CD14-positive monocyte (primary cell): ENCODE measurements around the gene CCDC174. TPM values are rescaled to one million over a fixed set of nuclear protein-coding genes. Genes with fewer than 3 reads are reported as not detected.

ENCODE experiments used
- DNase-seq, 3 donors: peaks; one replicate each; pipeline ENCODE4 v3.0.0-alpha.2; 2011 to 2022
- H2AFZ ChIP-seq: 2 replicates; pipeline ENCODE4 v1.6.0; 2012; ENCODE audit warnings: mild to moderate bottlenecking, low read depth, low read length, inconsistent platforms; ENCODE audit not compliant: insufficient read depth, poor library complexity, severe bottlenecking
- H3K27ac ChIP-seq, 2 donors: 1 replicate in 1 of 2; 2 replicates in 1 of 2; pipeline ENCODE4 v1.5.1; 2012 to 2013; ENCODE audit warnings: low read length in 2 of 2, control low read depth in 1 of 2, inconsistent platforms in 1 of 2, low read depth in 1 of 2, mild to moderate bottlenecking in 1 of 2
- H3K27me3 ChIP-seq, 2 donors: one replicate each; pipeline versions ENCODE4 v1.6.0 to v1.6.1; 2011 to 2013; ENCODE audit warnings: low read length in 2 of 2; ENCODE audit not compliant: control insufficient read depth in 2 of 2, insufficient read depth in 2 of 2
- H3K36me3 ChIP-seq, 2 donors: replicated peaks in 1 of 2; 1 replicate in 1 of 2; 2 replicates in 1 of 2; pipeline versions ENCODE4 v1.5.1 to v1.6.1; 2012 to 2013; ENCODE audit warnings: low read length in 2 of 2, control low read depth in 1 of 2, inconsistent platforms in 1 of 2, mild to moderate bottlenecking in 1 of 2; ENCODE audit not compliant: insufficient read depth in 2 of 2, control insufficient read depth in 1 of 2
- H3K4me1 ChIP-seq, 2 donors: 1 replicate in 1 of 2; 2 replicates in 1 of 2; pipeline versions ENCODE4 v1.5.1 to v1.6.1; 2012 to 2013; ENCODE audit warnings: low read length in 2 of 2, control low read depth in 1 of 2, inconsistent platforms in 1 of 2, mild to moderate bottlenecking in 1 of 2, moderate library complexity in 1 of 2; ENCODE audit not compliant: insufficient read depth in 2 of 2, control insufficient read depth in 1 of 2
- H3K4me2 ChIP-seq: replicated peaks from 2 replicates; pipeline ENCODE3; 2012; ENCODE audit warnings: low read length, moderate library complexity, mild to moderate bottlenecking; ENCODE audit not compliant: poor library complexity, severe bottlenecking; ENCODE audit errors: extremely low read depth
- H3K4me3 ChIP-seq, 3 experiments: fragments of 200-600 bp in 1 of 3; sonication (generic) in 1 of 3; replicated peaks in 1 of 3; 1 replicate in 2 of 3; 2 replicates in 1 of 3; pipeline ENCODE4 v1.5.1; 2011 to 2013; ENCODE audit warnings: low read length in 3 of 3, mild to moderate bottlenecking in 3 of 3, control low read depth in 2 of 3, low read depth in 2 of 3, inconsistent platforms in 1 of 3, moderate library complexity in 1 of 3
- H3K79me2 ChIP-seq: 2 replicates; pipeline ENCODE4 v1.6.0; 2012; ENCODE audit warnings: mild to moderate bottlenecking, control low read depth, inconsistent platforms, low read length, moderate library complexity; ENCODE audit not compliant: insufficient read depth
- H3K9ac ChIP-seq: 2 replicates; pipeline ENCODE4 v1.6.0; 2017; ENCODE audit warnings: low read length, mild to moderate bottlenecking; ENCODE audit not compliant: insufficient read depth, poor library complexity, severe bottlenecking
- H3K9me3 ChIP-seq, 2 donors: replicated peaks in 1 of 2; 1 replicate in 1 of 2; 2 replicates in 1 of 2; pipeline versions ENCODE4 v1.5.1 to v1.6.1; 2012 to 2013; ENCODE audit warnings: low read length in 2 of 2, control low read depth in 1 of 2; ENCODE audit not compliant: control insufficient read depth in 1 of 2, insufficient read depth in 1 of 2
- H4K20me1 ChIP-seq: 2 replicates; pipeline ENCODE4 v1.6.0; 2012; ENCODE audit warnings: mild to moderate bottlenecking, low read length, control low read depth, moderate library complexity; ENCODE audit not compliant: insufficient read depth
- H3K27ac Mint-ChIP-seq, 7 donors: one replicate each; pipeline ENCODE4 v1.8.0; 2020; ENCODE audit warnings: mild to moderate bottlenecking in 7 of 7, mixed read lengths in 7 of 7, moderate library complexity in 6 of 7, inconsistent platforms in 2 of 7
- H3K27me3 Mint-ChIP-seq, 3 donors: one replicate each; pipeline ENCODE4 v1.8.0; 2021 to 2022; ENCODE audit warnings: low read depth in 3 of 3, mild to moderate bottlenecking in 3 of 3, mixed read lengths in 3 of 3, moderate library complexity in 3 of 3, inconsistent platforms in 1 of 3
- H3K36me3 Mint-ChIP-seq, 2 donors: one replicate each; pipeline ENCODE4 v1.8.0; 2020; ENCODE audit warnings: mixed read lengths in 2 of 2, inconsistent platforms in 1 of 2, mild to moderate bottlenecking in 1 of 2
- H3K4me1 Mint-ChIP-seq: one replicate; pipeline ENCODE4 v1.8.0; 2020; ENCODE audit warnings: mild to moderate bottlenecking, mixed read lengths
- H3K4me3 Mint-ChIP-seq, 2 donors: one replicate each; pipeline ENCODE4 v1.8.0; 2020; ENCODE audit warnings: mild to moderate bottlenecking in 2 of 2, mixed read lengths in 2 of 2, moderate library complexity in 1 of 2
- H3K9me3 Mint-ChIP-seq, 7 donors: one replicate each; pipeline ENCODE4 v1.8.0; 2020 to 2022; ENCODE audit warnings: mixed read lengths in 7 of 7, mild to moderate bottlenecking in 6 of 7, moderate library complexity in 6 of 7, inconsistent platforms in 2 of 7
- CTCF ChIP-seq: fragments of 200-600 bp; IDR thresholded peaks from one replicate; pipeline ENCODE4 v1.8.0; 2022; ENCODE audit warnings: antibody characterized with exemption, mild to moderate bottlenecking
- WGBS: methylation state at CpG from one replicate; pipeline ENCODE4 v1.1.5; 2013; ENCODE audit warnings: missing lambda C conversion rate; ENCODE audit not compliant: insufficient coverage; 5-methylcytosine and 5-hydroxymethylcytosine counted together
- intact Hi-C, 2 donors: fragments of 100-400 bp; cut with micrococcal nuclease; formaldehyde crosslinking; loops; one replicate each; pipeline versions ENCODE4 v1.15.0 to v1.15.1; 2023
- polyA plus RNA-seq, 3 donors: library from polyadenylated mRNA; depleted of rRNA in 1 of 3; unstranded in 2 of 3; stranded (reverse) in 1 of 3; fragments of 300-500 nt in 2 of 3; fragments of >200 nt in 1 of 3; fragmentation: Illumina TruSeq in 2 of 3; gene quantifications; 1 replicate in 2 of 3; 2 replicates in 1 of 3; pipeline ENCODE4 v1.2.3, GENCODE V29; 2012 to 2021

CCDC174 gene
- polyA plus RNA-seq, 3 donors, result 6.2 to 7.9 (median 7.4) TPM

DNA sequence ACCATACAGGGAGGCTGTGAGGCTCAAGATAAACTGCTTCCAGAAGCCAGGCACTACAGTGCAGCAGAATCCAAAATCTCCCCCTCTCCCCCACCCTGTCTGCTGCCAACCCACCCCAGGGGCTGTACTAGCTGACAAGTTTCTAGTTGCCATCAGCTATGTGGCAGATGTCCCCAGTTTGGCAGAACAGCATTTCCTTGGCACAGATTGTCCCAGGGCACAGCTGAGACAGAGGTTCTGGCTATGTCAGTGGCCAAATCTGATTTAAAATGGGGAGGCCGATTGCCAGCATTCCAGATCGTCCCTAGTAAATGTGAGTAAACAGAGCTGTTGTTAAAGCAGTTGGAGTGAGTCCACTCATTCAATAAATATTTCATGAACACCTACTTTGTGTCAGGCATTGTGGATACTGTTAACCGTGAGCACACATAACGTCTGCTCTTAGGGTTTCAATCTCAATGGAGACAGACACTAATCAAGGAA is 28.0 kb upstream of the CCDC174 start:
- no peaks in the 10 kb centered on the region for H3K36me3 ChIP-seq
- no peaks in the 10 kb centered on the region for H3K36me3 Mint-ChIP-seq
- TF ChIP-seq CTCF, result no peak
- H3K4me2 ChIP-seq, result no peak overlapping the region
- no peaks in the 10 kb centered on the region for H3K4me1 ChIP-seq
- H3K4me3 ChIP-seq, result no peak overlapping the region
- no peak overlapping the region for H3K4me3 Mint-ChIP-seq
- peaks cover 0 to 8% (median 0%) of the 10 kb centered on the region in 7 donors for H3K9me3 Mint-ChIP-seq
- no peak for DNase-seq
- intact Hi-C loops, result no loop called here
- WGBS, result no CpG with 5 or more reads among the region's 4 CpGs
- H4K20me1 ChIP-seq, result no peaks in the 10 kb centered on the region
- no peaks in the 10 kb centered on the region for H3K27me3 ChIP-seq
- no peak overlapping the region for H3K27ac Mint-ChIP-seq
- H3K79me2 ChIP-seq, result no peaks in the 10 kb centered on the region
- H2AFZ ChIP-seq, result no peak overlapping the region
- H3K27ac ChIP-seq, result no peak overlapping the region
- no peaks in the 10 kb centered on the region for H3K9me3 ChIP-seq
- no peaks in the 10 kb centered on the region for H3K4me1 Mint-ChIP-seq
- H3K9ac ChIP-seq, result no peak overlapping the region
- H3K27me3 Mint-ChIP-seq, result peaks cover 8 to 16% (median 13%) of the 10 kb centered on the region in 3 donors

DNA sequence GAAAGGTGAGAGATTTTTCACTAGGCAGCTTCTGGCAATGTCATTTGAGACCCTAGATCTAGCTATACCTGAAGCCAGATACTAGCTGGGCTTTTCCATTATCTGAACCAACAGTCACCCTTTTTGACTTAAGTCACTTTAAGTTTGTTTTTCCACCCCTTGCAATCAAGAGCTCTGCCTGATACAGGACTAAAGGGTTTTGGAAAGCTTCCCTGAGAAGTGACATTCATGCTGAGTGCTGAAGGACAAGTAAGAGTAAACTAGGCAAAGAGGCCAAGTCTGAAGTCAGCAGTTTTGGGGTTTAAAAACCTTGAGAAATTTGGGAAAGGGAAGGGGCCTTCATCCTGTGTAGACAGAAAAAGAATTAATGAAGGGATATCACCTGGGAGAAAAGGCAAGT is 27.1 kb upstream of the CCDC174 start:
- Histone ChIP-seq H2AFZ (no peak overlapping the region), H3K36me3 (no peaks in the 10 kb centered on the region), H3K4me1 (no peaks in the 10 kb centered on the region), H3K9ac (no peak overlapping the region), H3K79me2 (no peaks in the 10 kb centered on the region), H4K20me1 (no peaks in the 10 kb centered on the region), H3K9me3 (no peaks in the 10 kb centered on the region), H3K27ac (no peak overlapping the region), H3K4me3 (no peak overlapping the region), H3K27me3 (no peaks in the 10 kb centered on the region), H3K4me2 (no peak overlapping the region)
- TF ChIP-seq CTCF, result no peak
- Mint-ChIP-seq H3K27me3 (peaks cover 8 to 16% (median 13%) of the 10 kb centered on the region in 3 donors), H3K9me3 (peaks cover 0 to 9% (median 0%) of the 10 kb centered on the region in 7 donors), H3K4me3 (no peak overlapping the region), H3K4me1 (no peaks in the 10 kb centered on the region), H3K27ac (no peak overlapping the region), H3K36me3 (no peaks in the 10 kb centered on the region)
- intact Hi-C loops, result no loop called here
- no peak for DNase-seq
